Upper lobe of left lung (tissue), 4 donors: ENCODE data around the gene SMIM36.

ENCODE experiments used
- CTCF ChIP-seq, 6 experiments: fragments of 450-650 bp in 4 of 6; fragments of 200-600 bp in 2 of 6; sonication (generic) in 2 of 6; IDR thresholded peaks; one replicate each; pipeline ENCODE4 v1.5.1; 2016 to 2019; ENCODE audit warnings: antibody characterized with exemption in 6 of 6
- EP300 ChIP-seq, 4 donors: sonication (generic); formaldehyde crosslinking; IDR thresholded peaks; one replicate each; pipeline ENCODE4 v1.5.1; 2017; ENCODE audit warnings: antibody characterized with exemption in 4 of 4, control low read depth in 2 of 4
- POLR2A ChIP-seq, 4 donors: fragments of 450-650 bp; IDR thresholded peaks; one replicate each; pipeline ENCODE4 v1.5.1; 2016 to 2017; ENCODE audit warnings: antibody characterized with exemption in 4 of 4, mild to moderate bottlenecking in 2 of 4
- POLR2AphosphoS5 ChIP-seq, 2 donors: sonication (generic); formaldehyde crosslinking; IDR thresholded peaks; one replicate each; pipeline ENCODE4 v1.5.1; 2017; ENCODE audit warnings: antibody characterized with exemption in 2 of 2

- TF ChIP-seq POLR2A (IDR thresholded peaks at IDR 0.05): no peak
- TF ChIP-seq CTCF (IDR thresholded peaks at IDR 0.05): no peak
- TF ChIP-seq POLR2AphosphoS5 (IDR thresholded peaks at IDR 0.05): no peak
- no peak for TF ChIP-seq EP300 (IDR thresholded peaks at IDR 0.05)
Observed at GRCh38 chr17:55407641-55408566, 103.3 kb downstream of the SMIM36 start.
